ENCODE measurements around the gene RNF214.
"Not testable (repeated sequence)": the region's sequence is repeated elsewhere in the genome, so short reads cannot be mapped to it uniquely, and the experiment has no call there.

- TF ChIP-seq, protein P1, sequence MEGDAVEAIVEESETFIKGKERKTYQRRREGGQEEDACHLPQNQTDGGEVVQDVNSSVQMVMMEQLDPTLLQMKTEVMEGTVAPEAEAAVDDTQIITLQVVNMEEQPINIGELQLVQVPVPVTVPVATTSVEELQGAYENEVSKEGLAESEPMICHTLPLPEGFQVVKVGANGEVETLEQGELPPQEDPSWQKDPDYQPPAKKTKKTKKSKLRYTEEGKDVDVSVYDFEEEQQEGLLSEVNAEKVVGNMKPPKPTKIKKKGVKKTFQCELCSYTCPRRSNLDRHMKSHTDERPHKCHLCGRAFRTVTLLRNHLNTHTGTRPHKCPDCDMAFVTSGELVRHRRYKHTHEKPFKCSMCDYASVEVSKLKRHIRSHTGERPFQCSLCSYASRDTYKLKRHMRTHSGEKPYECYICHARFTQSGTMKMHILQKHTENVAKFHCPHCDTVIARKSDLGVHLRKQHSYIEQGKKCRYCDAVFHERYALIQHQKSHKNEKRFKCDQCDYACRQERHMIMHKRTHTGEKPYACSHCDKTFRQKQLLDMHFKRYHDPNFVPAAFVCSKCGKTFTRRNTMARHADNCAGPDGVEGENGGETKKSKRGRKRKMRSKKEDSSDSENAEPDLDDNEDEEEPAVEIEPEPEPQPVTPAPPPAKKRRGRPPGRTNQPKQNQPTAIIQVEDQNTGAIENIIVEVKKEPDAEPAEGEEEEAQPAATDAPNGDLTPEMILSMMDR (conservative IDR thresholded peaks at IDR 0.05): not testable (repeated sequence)
- not testable (repeated sequence) for TF ChIP-seq EZH2 (IDR thresholded peaks at IDR 0.05; ENCODE audit: low read depth)
Observed at GRCh38 chr11:117209351-117210125, 22.9 kb upstream of the RNF214 start.
